Pons (tissue), 1 donor: ENCODE data around the gene TRIM62.

Experiments used
- DNase-seq: peaks from one replicate; pipeline ENCODE4 v3.0.0-alpha.2; 2016; ENCODE audit warnings: low spot score

The TRIM62 gene

DNA sequence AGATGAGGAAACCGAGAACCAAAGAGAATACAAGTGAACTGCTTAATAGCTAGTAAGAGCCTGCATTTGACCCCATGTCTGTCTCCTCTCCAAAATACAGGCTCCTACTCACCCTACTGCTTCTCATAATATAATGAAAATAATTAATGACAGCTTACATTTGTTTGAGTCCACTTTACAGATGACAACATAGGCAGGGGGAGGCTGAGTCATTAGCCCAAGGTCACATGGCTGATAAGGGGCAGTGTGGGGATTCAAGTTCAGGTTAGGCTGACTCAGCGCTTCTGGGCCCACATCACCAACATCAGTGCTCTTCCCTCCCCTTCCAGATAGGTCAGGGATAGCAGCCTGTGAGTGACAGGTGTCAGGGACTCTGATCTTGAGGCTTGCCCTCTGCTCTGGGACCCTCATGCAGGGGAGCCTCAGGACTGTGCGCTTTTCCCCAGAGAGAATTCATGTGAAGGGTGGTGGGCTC, 84.7 kb downstream of the TRIM62 start:
- DNase-seq = no peak

DNA sequence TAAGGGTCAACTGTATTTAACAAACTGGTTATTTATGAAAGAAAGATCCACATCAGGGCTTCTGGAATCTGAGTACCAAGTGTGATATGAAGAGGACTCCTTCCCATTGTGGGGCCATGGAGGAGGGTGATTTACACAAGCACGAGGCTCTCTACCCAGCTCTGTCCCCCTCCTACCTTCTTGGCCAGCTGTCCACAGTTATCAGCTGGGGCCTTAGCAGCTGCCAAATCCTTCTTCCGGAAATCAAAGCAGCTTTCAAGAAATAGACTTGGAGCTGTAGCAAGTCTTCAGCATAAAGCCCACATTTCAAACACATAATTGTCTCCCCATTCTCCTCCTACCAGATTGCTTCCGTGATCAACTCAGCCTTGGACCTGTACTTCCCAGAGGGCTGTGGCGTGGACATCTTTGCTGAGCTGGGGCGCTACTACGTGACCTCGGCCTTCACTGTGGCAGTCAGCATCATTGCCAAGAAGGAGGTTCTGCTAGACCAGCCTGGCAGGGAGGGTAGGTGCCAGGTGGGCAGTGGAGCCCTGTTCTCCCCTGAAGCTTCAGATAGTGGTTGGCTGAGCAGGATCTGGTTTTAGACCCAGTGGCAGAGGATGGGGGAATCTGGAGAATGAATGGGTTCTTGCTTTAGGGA, 85.4 kb downstream of the TRIM62 start:
- DNase-seq = no peak
